IMR-90 (cell line): ENCODE measurements around the gene CDH13. TPM values are rescaled to one million over a fixed set of nuclear protein-coding genes. Genes with fewer than 3 reads are reported as not detected.

ENCODE experiments used
- ATAC-seq: fragments of 200-7000 bp; cut with Tn5 transposase; 2 replicates; pipeline ENCODE4 v1.9.1; 2020; ENCODE audit warnings: low read depth, mild to moderate bottlenecking, moderate library complexity
- BruUV-seq: library from RNA; stranded (reverse); fragments of 400-500 nt; replicated peaks from 2 replicates; lab custom pipeline; 2021; lab: Mats Ljungman, UMichigan
- CTCF ChIA-PET: fragments of 300-600 bp; formaldehyde crosslinking; extraction: SDS; loops from one replicate; lab custom pipeline; 2021; ENCODE audit warnings: antibody characterized with exemption; lab: Yijun Ruan, JAX
- POLR2A ChIA-PET: fragments of 300-600 bp; sonication (Branson Sonifier 250); formaldehyde crosslinking; loops from one replicate; lab custom pipeline; 2022; ENCODE audit warnings: antibody characterized with exemption; ENCODE audit not compliant: unreplicated experiment; lab: Charles Lee
- DNase-seq: peaks from one replicate; pipeline ENCODE4 v3.0.0; 2013
- H2AFZ ChIP-seq: replicated peaks from 2 replicates; pipeline ENCODE3; 2013; ENCODE audit warnings: low read length, mild to moderate bottlenecking; ENCODE audit not compliant: poor library complexity
- H2AK5ac ChIP-seq: 2 replicates; pipeline ENCODE4 v1.6.1; 2013; ENCODE audit warnings: low read depth, low read length, inconsistent platforms
- H2AK9ac ChIP-seq: replicated peaks from 2 replicates; pipeline ENCODE3; 2013; ENCODE audit warnings: mild to moderate bottlenecking, low read depth, low read length, moderate library complexity; ENCODE audit not compliant: poor library complexity
- H2BK120ac ChIP-seq: 2 replicates; pipeline ENCODE4 v1.6.1; 2013; ENCODE audit warnings: low read depth, low read length, inconsistent platforms
- H2BK15ac ChIP-seq: 3 replicates; pipeline ENCODE4 v1.6.1; 2013; ENCODE audit warnings: low read depth, low read length, inconsistent platforms
- H2BK20ac ChIP-seq: 2 replicates; pipeline ENCODE4 v1.6.1; 2013; ENCODE audit warnings: low read depth, mild to moderate bottlenecking, inconsistent platforms, low read length, moderate library complexity
- H2BK5ac ChIP-seq: 2 replicates; pipeline ENCODE4 v1.6.1; 2013; ENCODE audit warnings: mild to moderate bottlenecking, low read depth, low read length, inconsistent platforms; ENCODE audit not compliant: poor library complexity, severe bottlenecking
- H3K14ac ChIP-seq: replicated peaks from 2 replicates; pipeline ENCODE4 v1.6.1; 2013; ENCODE audit warnings: low read depth, low read length, inconsistent platforms
- H3K18ac ChIP-seq: 2 replicates; pipeline ENCODE4 v1.6.1; 2013; ENCODE audit warnings: low read depth, low read length, control low read depth
- H3K23ac ChIP-seq: 2 replicates; pipeline ENCODE4 v1.6.1; 2013; ENCODE audit warnings: low read depth, low read length, inconsistent platforms
- H3K27ac ChIP-seq: 2 replicates; pipeline ENCODE4 v1.5.1; 2013; ENCODE audit warnings: mild to moderate bottlenecking, control low read depth, low read length; ENCODE audit not compliant: insufficient read depth
- H3K27me3 ChIP-seq: 2 replicates; pipeline ENCODE4 v1.6.1; 2013; ENCODE audit warnings: low read length; ENCODE audit not compliant: control insufficient read depth, insufficient read depth
- H3K36me3 ChIP-seq: 2 replicates; pipeline ENCODE4 v1.6.1; 2013; ENCODE audit warnings: low read length, mixed read lengths; ENCODE audit not compliant: control insufficient read depth, insufficient read depth
- H3K4ac ChIP-seq: 2 replicates; pipeline ENCODE4 v1.6.1; 2013; ENCODE audit warnings: low read depth, low read length, inconsistent platforms
- H3K4me1 ChIP-seq: 2 replicates; pipeline ENCODE4 v1.6.1; 2013; ENCODE audit warnings: low read length, mixed read lengths; ENCODE audit not compliant: control insufficient read depth, insufficient read depth
- H3K4me2 ChIP-seq: 2 replicates; pipeline ENCODE4 v1.6.1; 2013; ENCODE audit warnings: low read depth, mild to moderate bottlenecking, control low read depth, low read length, moderate library complexity
- H3K4me3 ChIP-seq: 2 replicates; pipeline ENCODE4 v1.5.1; 2013; ENCODE audit warnings: low read depth, mild to moderate bottlenecking, control low read depth, low read length, moderate library complexity; ENCODE audit not compliant: insufficient read depth
- H3K56ac ChIP-seq: 2 replicates; pipeline ENCODE4 v1.6.1; 2013; ENCODE audit warnings: low read length, inconsistent platforms; ENCODE audit not compliant: insufficient read depth; ENCODE audit errors: extremely low read depth
- H3K79me1 ChIP-seq, 2 experiments: 2 replicates each; pipeline ENCODE4 v1.6.1; 2013; ENCODE audit warnings: low read length in 2 of 2, inconsistent platforms in 1 of 2, low read depth in 1 of 2
- H3K9ac ChIP-seq: 2 replicates; pipeline ENCODE4 v1.6.1; 2013; ENCODE audit warnings: low read depth, low read length, control low read depth
- H3K9me1 ChIP-seq: 2 replicates; pipeline ENCODE4 v1.6.1; 2013; ENCODE audit warnings: low read length, inconsistent platforms; ENCODE audit not compliant: insufficient read depth
- H3K9me3 ChIP-seq: 2 replicates; pipeline ENCODE4 v1.6.1; 2013; ENCODE audit warnings: low read length; ENCODE audit not compliant: control insufficient read depth, insufficient read depth
- H4K20me1 ChIP-seq: 2 replicates; pipeline ENCODE4 v1.6.1; 2013; ENCODE audit warnings: low read length, inconsistent platforms; ENCODE audit not compliant: insufficient read depth
- H4K5ac ChIP-seq: 2 replicates; pipeline ENCODE4 v1.6.1; 2013; ENCODE audit warnings: mild to moderate bottlenecking, low read depth, low read length, control low read depth
- H4K8ac ChIP-seq, 2 experiments: 2 replicates each; pipeline ENCODE4 v1.6.1; 2013; ENCODE audit warnings: low read depth in 2 of 2, low read length in 2 of 2, control low read depth in 1 of 2, inconsistent platforms in 1 of 2
- H4K91ac ChIP-seq: 2 replicates; pipeline ENCODE4 v1.6.1; 2013; ENCODE audit warnings: low read depth, low read length, inconsistent platforms; ENCODE audit not compliant: insufficient read depth
- FOS ChIP-seq: fragments of 150-350 bp; IDR thresholded peaks from 2 replicates; pipeline ENCODE4 v1.6.1; 2016; ENCODE audit warnings: low read depth, low read length
- MAZ ChIP-seq: IDR thresholded peaks from 2 replicates; pipeline ENCODE4 v1.6.1; 2012; ENCODE audit warnings: low read depth, mild to moderate bottlenecking, low read length, improper control_type of control experiment, moderate library complexity, borderline replicate concordance
- POLR2A ChIP-seq: IDR thresholded peaks from 2 replicates; pipeline ENCODE4 v1.6.1; 2012; ENCODE audit warnings: mild to moderate bottlenecking, low read depth, low read length
- RCOR1 ChIP-seq: IDR thresholded peaks from 2 replicates; pipeline ENCODE4 v1.6.1; 2012; ENCODE audit warnings: mild to moderate bottlenecking, low read length, improper control_type of control experiment; ENCODE audit not compliant: insufficient replicate concordance
- WGBS, 2 experiments: methylation state at CpG; one replicate each; pipeline versions ENCODE4 v1.1.5 to v1.1.7; 2013; ENCODE audit warnings: missing lambda C conversion rate in 2 of 2; ENCODE audit not compliant: insufficient read length in 1 of 2; ENCODE audit errors: extremely low coverage in 2 of 2; 5-methylcytosine and 5-hydroxymethylcytosine counted together
- dilution Hi-C: fragments of 300-500 bp; cut with HindIII; formaldehyde crosslinking; loops from one replicate; pipeline ENCODE4 v1.14.3; 2018; ENCODE audit warnings: low sequenced_read_pairs; ENCODE audit not compliant: unreplicated experiment
- in situ Hi-C: fragments of 300-500 bp; cut with MboI; formaldehyde crosslinking; loops from 3 replicates; pipeline ENCODE4 v1.14.3; 2019; ENCODE audit warnings: low sequenced_read_pairs, inconsistent platforms, mixed read lengths
- intact Hi-C: fragments of 100-400 bp; cut with micrococcal nuclease; formaldehyde crosslinking; loops from 2 replicates; pipeline ENCODE4 v1.10.0; 2022
- polyA plus RNA-seq, 3 experiments: library from polyadenylated mRNA; depleted of rRNA; stranded (reverse); fragments of >200 nt; gene quantifications; 2 replicates each; pipeline ENCODE4 v1.2.3, GENCODE V29; 2012; ENCODE audit warnings: low replicate concordance in 1 of 3
- total RNA-seq: library from RNA; depleted of rRNA; stranded (reverse); fragments of >200 nt; gene quantifications from 2 replicates; pipeline ENCODE4 v1.2.3, GENCODE V29; 2012
- TF ChIP-seq, protein P1 (sequence below): fragments of 150-350 bp; IDR thresholded peaks from 2 replicates; pipeline ENCODE4 v1.6.1; 2016; ENCODE audit warnings: low read depth, mild to moderate bottlenecking, low read length, moderate library complexity, borderline replicate concordance

The CDH13 gene
- total and polyA plus RNA-seq, 2 of the 4 experiments (the other 2 are of a cell fraction), result 61.6 to 74.7 TPM

DNA sequence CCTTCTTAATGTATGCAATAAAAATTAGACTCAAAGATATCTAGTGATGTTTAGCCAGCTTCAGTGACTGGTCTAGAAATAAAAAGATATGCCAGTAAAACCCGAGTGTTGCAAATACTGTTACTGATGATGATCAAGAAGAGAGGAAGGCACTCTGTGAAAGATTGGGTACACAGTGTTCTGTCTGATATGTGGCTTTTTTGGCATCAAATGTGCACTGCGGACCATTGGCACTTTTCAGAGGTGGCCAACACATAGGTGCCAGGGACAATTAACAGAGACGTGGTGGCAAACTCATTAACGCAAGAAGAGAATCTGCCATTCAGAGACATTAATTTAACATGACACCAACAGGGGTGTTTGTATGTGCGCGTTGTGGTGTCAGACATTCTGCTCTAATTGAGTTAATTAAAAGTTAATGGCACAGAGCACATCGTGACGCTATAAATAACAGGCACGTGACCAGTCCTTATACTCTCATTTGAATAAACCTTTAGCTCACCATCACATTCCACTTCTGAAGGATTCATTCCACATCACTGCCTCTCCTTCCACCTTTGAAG is 631.7 kb downstream of the CDH13 start:
- in situ Hi-C loops, result no loop called here
- H3K79me1 ChIP-seq, result no peaks in the 10 kb centered on the region
- no peak overlapping the region for H3K4ac ChIP-seq
- WGBS, 2 experiments, result 94% methylated on average over 2 of the region's 9 CpGs; no CpG with 5 or more reads in 1 of the 2 experiments
- H3K23ac ChIP-seq, result no peak overlapping the region
- ATAC-seq, result no peak
- no TSS peak for BruUV-seq
- no peak for DNase-seq
- no peaks in the 10 kb centered on the region for H3K36me3 ChIP-seq
- ChIA-PET CTCF (no interaction called here), POLR2A (no interaction called here)
- no peak overlapping the region for H4K8ac ChIP-seq
- no peak overlapping the region for H2AK5ac ChIP-seq
- no peak overlapping the region for H3K4me3 ChIP-seq
- no peak overlapping the region for H2BK5ac ChIP-seq
- no peak overlapping the region for H2BK120ac ChIP-seq
- H3K56ac ChIP-seq, result no peak overlapping the region
- no peaks in the 10 kb centered on the region for H3K27me3 ChIP-seq
- H3K9me3 ChIP-seq, result no peaks in the 10 kb centered on the region
- H2BK20ac ChIP-seq, result no peak overlapping the region
- H3K14ac ChIP-seq, result no peak overlapping the region
- H3K9me1 ChIP-seq, result 0 out of 2 replicates have a peak, but pooled peaks cover 4% of the 10 kb centered on the region
- no peak overlapping the region for H4K5ac ChIP-seq
- intact Hi-C loops, result no loop called here
- H4K20me1 ChIP-seq, result no peaks in the 10 kb centered on the region; the same call in 1 of the 2 replicates
- H3K4me1 ChIP-seq, result no peaks in the 10 kb centered on the region
- H4K91ac ChIP-seq, result no peak overlapping the region
- no peak overlapping the region for H3K9ac ChIP-seq
- dilution Hi-C loops, result no loop called here
- no peak overlapping the region for H2BK15ac ChIP-seq
- H2AFZ ChIP-seq, result no peak overlapping the region
- no peak overlapping the region for H3K27ac ChIP-seq
- no peak overlapping the region for H2AK9ac ChIP-seq
- no peak overlapping the region for H3K18ac ChIP-seq
- TF ChIP-seq FOS (no peak), MAZ (no peak), POLR2A (no peak), RCOR1 (no peak)
- TF ChIP-seq, protein P1, sequence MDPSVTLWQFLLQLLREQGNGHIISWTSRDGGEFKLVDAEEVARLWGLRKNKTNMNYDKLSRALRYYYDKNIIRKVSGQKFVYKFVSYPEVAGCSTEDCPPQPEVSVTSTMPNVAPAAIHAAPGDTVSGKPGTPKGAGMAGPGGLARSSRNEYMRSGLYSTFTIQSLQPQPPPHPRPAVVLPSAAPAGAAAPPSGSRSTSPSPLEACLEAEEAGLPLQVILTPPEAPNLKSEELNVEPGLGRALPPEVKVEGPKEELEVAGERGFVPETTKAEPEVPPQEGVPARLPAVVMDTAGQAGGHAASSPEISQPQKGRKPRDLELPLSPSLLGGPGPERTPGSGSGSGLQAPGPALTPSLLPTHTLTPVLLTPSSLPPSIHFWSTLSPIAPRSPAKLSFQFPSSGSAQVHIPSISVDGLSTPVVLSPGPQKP, result no peak
- H3K4me2 ChIP-seq, result no peak overlapping the region
